SKM-1 (cell line): ENCODE results near the gene GMEB2.
A peak's percentile ranks its signal among the peaks of the same experiment; 100 is the strongest.
"Not testable (repeated sequence)": the region's sequence is repeated elsewhere in the genome, so short reads cannot be mapped to it uniquely, and the experiment has no call there.

Experiments
- DNase-seq: peaks from one replicate; lab custom pipeline; 2025; ENCODE audit not compliant: unreplicated experiment; lab: John Stamatoyannopoulos, UW

Gene GMEB2

GRCh38 chr20:63657260-63657936 is 30.5 kb upstream of the GMEB2 start:
- no peak for DNase-seq

GRCh38 chr20:63656451-63656850 is 29.6 kb upstream of the GMEB2 start:
- no peak for DNase-seq

GRCh38 chr20:63655249-63655648 is 28.3 kb upstream of the GMEB2 start:
- no peak for DNase-seq

GRCh38 chr20:63653974-63654668 is 27.2 kb upstream of the GMEB2 start:
- no peak for DNase-seq

GRCh38 chr20:63653041-63653973 is 26.4 kb upstream of the GMEB2 start, which contains the start of gene STMN3:
TSS of gene STMN3 (minus strand) at chr20:63653424. CDS start at chr20:63653345, 79 bp downstream.
- DNase-seq = peak; percentile 17

- DNase-seq = no peak
These were observed 25.5 kb upstream of the GMEB2 start for GRCh38 chr20:63652192-63652980.

- DNase-seq = no peak
These were observed 25.0 kb upstream of the GMEB2 start for GRCh38 chr20:63651942-63652191.

- DNase-seq = not testable (repeated sequence)
These were observed 23.6 kb upstream of the GMEB2 start for GRCh38 chr20:63650486-63650885.

GRCh38 chr20:63648895-63649589 is 22.1 kb upstream of the GMEB2 start:
- DNase-seq = no peak

- no peak for DNase-seq
These were observed 21.3 kb upstream of the GMEB2 start for GRCh38 chr20:63648190-63648589.

GRCh38 chr20:63645218-63645617 is 18.3 kb upstream of the GMEB2 start:
- no peak for DNase-seq

GRCh38 chr20:63643946-63644345 is 17.0 kb upstream of the GMEB2 start:
- DNase-seq = no peak

GRCh38 chr20:63643499-63643898 is 16.6 kb upstream of the GMEB2 start:
- no peak for DNase-seq

GRCh38 chr20:63642527-63643247 is 15.8 kb upstream of the GMEB2 start:
- DNase-seq = no peak

- peak; percentile 58 for DNase-seq
These were observed 15.1 kb upstream of the GMEB2 start for GRCh38 chr20:63641792-63642523.

GRCh38 chr20:63641146-63641791 is 14.4 kb upstream of the GMEB2 start:
- no peak for DNase-seq

- not testable (repeated sequence) for DNase-seq
These were observed 13.8 kb upstream of the GMEB2 start for GRCh38 chr20:63640686-63641085.

- DNase-seq = no peak
These were observed 13.2 kb upstream of the GMEB2 start for GRCh38 chr20:63640086-63640485.
